ENCODE measurements around the gene LEMD1. TPM values are rescaled to one million over a fixed set of nuclear protein-coding genes. Genes with fewer than 3 reads are reported as not detected.

Gene LEMD1
- total RNA-seq, 4 donors from 2014 or later, result not detected

DNA sequence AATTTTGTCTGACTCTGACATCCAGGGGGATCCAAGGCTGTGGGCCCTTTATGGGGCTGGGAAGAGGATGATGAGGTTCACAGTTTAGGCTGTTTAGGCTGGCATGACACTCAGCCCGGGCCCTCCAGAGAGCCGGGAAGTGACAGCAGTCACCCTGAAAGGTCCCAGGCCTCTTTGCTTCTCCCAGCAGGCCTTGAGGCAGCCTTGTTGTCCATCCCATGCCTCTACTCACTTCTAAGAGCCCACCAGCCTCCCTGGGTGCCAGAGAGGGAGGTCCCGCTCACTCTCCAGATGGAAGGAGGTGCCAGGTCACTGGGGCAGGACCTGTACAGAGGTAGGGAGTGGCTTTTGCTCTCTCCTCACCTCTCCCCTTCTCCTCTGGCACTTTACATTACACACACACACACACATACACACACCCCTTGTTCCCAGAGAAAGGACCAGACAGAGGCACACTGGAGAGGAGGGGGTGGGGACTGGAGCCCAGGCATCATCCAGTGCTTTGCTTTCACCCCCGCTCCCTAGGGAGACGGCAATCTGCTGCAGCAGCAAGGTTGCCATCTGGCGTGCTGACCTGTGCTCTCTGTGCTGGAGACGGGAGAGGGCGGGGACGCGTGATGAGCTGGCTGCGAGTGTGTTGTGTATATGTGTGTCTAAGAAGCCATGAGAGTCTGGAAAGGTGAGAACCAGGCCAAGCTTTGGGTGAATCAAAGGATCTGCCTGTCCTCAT, 69.7 kb downstream of the LEMD1 start:
- Histone ChIP-seq H3K9me3 (no peaks in the 10 kb centered on the region), H3K4me3 (no peak overlapping the region), H3K4me1 (peaks cover 0 to 31% (median 0%) of the 10 kb centered on the region in 4 donors), H3K27ac (no peak overlapping the region), H3K36me3 (no peaks in the 10 kb centered on the region), H3K27me3 (peaks cover 0 to 22% of the 10 kb centered on the region in 2 donors)
- WGBS, 2 donors, result 49 to 75% methylated on average over 11 of the region's 11 CpGs
- no peak for DNase-seq (ENCODE audit: low spot score in 2 of 2)
- TF ChIP-seq POLR2A (IDR thresholded peaks at IDR 0.05) (no peak), EP300 (IDR thresholded peaks at IDR 0.05) (no peak)
- TF ChIP-seq, protein P1, sequence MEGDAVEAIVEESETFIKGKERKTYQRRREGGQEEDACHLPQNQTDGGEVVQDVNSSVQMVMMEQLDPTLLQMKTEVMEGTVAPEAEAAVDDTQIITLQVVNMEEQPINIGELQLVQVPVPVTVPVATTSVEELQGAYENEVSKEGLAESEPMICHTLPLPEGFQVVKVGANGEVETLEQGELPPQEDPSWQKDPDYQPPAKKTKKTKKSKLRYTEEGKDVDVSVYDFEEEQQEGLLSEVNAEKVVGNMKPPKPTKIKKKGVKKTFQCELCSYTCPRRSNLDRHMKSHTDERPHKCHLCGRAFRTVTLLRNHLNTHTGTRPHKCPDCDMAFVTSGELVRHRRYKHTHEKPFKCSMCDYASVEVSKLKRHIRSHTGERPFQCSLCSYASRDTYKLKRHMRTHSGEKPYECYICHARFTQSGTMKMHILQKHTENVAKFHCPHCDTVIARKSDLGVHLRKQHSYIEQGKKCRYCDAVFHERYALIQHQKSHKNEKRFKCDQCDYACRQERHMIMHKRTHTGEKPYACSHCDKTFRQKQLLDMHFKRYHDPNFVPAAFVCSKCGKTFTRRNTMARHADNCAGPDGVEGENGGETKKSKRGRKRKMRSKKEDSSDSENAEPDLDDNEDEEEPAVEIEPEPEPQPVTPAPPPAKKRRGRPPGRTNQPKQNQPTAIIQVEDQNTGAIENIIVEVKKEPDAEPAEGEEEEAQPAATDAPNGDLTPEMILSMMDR (IDR thresholded peaks at IDR 0.05), result no peak

DNA sequence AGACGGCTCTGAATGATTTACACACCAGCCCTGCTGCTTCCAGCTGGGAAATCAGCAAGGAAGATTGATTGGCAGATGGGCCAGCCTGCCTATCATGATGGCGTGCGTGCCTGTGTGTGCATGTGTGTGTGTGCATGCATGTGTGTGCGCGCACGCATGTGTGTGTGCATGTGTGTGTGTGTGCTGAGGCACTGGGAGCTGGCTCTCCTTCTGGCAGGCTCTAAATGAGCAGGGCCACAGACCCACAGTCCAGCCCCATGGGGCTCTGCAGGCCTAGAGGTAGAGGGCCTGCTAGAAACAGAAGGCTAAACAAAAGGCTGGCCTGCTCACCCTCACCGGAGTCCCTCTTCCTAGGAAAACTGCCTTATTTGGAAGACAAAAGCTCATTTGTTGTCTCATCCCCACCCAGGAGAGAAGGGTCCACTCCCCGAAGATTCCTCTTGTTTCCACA, 71.1 kb downstream of the LEMD1 start:
- Histone ChIP-seq H3K27ac (no peak overlapping the region), H3K4me3 (no peak overlapping the region), H3K27me3 (peaks cover 0 to 25% of the 10 kb centered on the region in 2 donors), H3K9me3 (no peaks in the 10 kb centered on the region), H3K4me1 (peaks cover 0 to 16% (median 0%) of the 10 kb centered on the region in 4 donors), H3K36me3 (no peaks in the 10 kb centered on the region)
- no peak for DNase-seq (ENCODE audit: low spot score in 2 of 2)
- TF ChIP-seq, protein P1 (IDR thresholded peaks at IDR 0.05), result no peak
- no peak for TF ChIP-seq EP300 (IDR thresholded peaks at IDR 0.05)
- TF ChIP-seq POLR2A (IDR thresholded peaks at IDR 0.05), result no peak
- 53 to 65% methylated on average over 8 of the region's 8 CpGs for WGBS, 2 donors

DNA sequence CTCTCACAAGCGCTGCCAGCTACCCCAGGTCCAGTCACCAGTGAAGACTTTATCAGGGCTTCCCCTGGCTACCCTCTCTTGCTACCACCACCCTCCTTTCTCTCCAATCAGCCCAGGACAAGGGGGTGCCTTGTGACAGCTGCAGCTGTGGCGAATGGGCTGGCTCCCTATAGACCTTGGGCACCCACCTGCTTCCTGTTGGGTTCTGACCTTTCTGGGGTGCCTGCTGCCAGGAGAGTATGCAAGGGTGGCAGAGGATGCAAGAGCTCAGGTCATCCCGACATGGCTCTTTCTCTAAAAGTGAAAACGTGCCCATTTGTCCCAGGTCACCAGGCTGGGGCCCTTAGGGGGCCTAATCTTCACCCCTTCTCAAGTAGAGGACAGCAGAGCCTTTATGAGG, 71.7 kb downstream of the LEMD1 start:
- DNase-seq (ENCODE audit: low spot score in 2 of 2), result no peak
- Histone ChIP-seq H3K4me3 (no peak overlapping the region), H3K27ac (no peak overlapping the region), H3K4me1 (peaks cover 0 to 11% (median 0%) of the 10 kb centered on the region in 4 donors), H3K36me3 (no peaks in the 10 kb centered on the region), H3K27me3 (peaks cover 0 to 31% of the 10 kb centered on the region in 2 donors), H3K9me3 (no peaks in the 10 kb centered on the region)
- TF ChIP-seq, protein P1 (IDR thresholded peaks at IDR 0.05), result no peak
- TF ChIP-seq EP300 (IDR thresholded peaks at IDR 0.05) (no peak), POLR2A (IDR thresholded peaks at IDR 0.05) (no peak)
- 68 to 70% methylated on average over 3 to 4 of the region's 4 CpGs for WGBS, 2 donors

DNA sequence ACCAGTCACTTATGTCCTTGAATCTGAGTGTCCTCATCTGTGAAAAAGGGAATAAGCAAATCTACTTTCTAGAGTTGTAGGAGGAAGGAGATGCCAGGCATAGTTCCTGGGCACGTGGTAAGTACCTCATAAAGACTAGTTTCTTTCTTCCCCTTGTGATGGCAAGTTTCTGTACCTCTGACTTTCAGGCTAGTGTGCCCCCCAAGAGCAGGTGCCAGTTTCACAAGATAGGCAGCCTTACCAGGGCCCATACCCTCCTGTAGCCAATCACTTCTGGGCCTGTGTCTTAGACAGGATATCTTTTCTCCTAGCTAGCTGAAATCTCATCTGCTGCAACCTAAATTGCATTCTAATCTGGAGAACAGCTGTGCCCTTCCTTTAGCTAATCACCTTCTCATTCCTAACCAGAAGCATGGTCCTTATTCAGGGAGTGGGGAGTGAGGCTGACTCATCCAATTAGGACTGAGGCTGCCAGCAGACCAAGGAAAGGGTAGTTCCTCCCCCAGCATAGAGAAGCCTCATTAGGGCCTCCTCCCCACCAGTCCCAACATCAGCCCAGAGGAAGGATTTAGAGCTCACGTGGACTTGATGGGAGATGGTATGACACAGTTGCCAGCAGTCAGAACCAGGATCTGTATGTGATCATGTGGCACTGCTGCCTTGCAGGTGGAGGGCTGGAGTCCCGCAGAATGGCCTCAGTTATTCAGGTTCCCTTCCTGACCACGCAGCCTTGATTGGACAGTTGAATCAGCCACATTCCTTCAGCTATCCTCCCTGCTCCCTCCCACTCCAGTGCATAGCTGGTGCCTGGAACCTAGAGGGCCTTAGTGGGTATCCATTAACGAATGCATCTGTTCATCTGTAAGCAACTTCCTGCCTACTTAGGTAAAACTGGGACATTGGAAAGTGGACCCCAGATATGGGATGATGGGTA, 73.0 kb downstream of the LEMD1 start:
- 53 to 69% methylated on average over 4 to 5 of the region's 5 CpGs for WGBS, 2 donors
- H3K27me3 ChIP-seq, result peaks cover 0 to 44% of the 10 kb centered on the region in 2 donors
- H3K9me3 ChIP-seq, result no peaks in the 10 kb centered on the region

More for the DNA sequence above, 73.0 kb downstream of the LEMD1 start:
- no peak for DNase-seq (ENCODE audit: low spot score in 2 of 2)
- peaks cover 0 to 8% (median 7%) of the 10 kb centered on the region in 4 donors for H3K4me1 ChIP-seq
- H3K36me3 ChIP-seq, result no peaks in the 10 kb centered on the region
- no peak overlapping the region for H3K27ac ChIP-seq
- no peak overlapping the region for H3K4me3 ChIP-seq
- TF ChIP-seq, protein P1 (IDR thresholded peaks at IDR 0.05), result no peak
- no peak for TF ChIP-seq EP300 (IDR thresholded peaks at IDR 0.05)
- no peak for TF ChIP-seq POLR2A (IDR thresholded peaks at IDR 0.05)
